ENCODE measurements around the gene NPLOC4. TPM values are rescaled to one million over a fixed set of nuclear protein-coding genes. Genes with fewer than 3 reads are reported as not detected.

The NPLOC4 gene
- total RNA-seq, 3 donors from 2014 or later = 78.4 to 89.5 (median 78.6) TPM

DNA sequence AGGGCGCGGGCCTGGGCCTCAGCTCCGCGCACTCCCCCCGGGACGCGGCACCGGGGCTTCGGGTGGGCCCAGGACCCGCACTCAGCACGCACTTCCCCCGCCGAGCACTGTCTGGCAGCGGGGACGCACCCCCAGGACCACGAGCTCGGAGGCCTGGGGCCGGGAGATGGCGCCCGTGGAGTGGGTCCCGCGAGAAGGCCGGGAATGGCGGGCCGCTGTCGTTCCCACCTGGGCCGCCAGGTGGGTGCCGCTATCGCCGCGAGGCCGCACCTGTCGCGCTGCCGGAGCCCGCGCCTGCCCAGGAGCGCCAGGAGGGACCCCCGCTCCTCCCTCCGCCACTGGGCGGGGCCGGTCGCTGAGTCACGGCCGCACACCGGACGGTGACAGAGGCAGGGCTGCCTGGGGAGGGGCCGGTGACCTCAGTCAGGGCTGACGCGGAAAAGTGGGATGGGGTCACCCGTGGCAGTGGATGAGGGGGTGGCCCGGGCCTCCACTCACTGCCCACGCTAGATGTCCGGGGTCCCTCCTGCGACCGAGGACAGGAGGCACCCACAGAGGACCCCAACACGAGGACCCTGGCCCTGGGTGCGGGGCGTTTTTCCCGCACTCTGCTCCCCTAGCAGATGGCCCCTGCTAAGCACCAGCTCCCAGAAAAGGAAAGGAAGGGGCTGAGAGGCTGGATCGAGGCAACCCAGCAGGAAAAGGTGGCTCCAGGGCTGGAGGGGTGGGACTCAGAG is 117.5 kb downstream of the NPLOC4 start:
- H3K9me3 ChIP-seq = no peaks in the 10 kb centered on the region
- peak; percentile 75 to 90 (median 89) for DNase-seq
- TF ChIP-seq, protein P1, sequence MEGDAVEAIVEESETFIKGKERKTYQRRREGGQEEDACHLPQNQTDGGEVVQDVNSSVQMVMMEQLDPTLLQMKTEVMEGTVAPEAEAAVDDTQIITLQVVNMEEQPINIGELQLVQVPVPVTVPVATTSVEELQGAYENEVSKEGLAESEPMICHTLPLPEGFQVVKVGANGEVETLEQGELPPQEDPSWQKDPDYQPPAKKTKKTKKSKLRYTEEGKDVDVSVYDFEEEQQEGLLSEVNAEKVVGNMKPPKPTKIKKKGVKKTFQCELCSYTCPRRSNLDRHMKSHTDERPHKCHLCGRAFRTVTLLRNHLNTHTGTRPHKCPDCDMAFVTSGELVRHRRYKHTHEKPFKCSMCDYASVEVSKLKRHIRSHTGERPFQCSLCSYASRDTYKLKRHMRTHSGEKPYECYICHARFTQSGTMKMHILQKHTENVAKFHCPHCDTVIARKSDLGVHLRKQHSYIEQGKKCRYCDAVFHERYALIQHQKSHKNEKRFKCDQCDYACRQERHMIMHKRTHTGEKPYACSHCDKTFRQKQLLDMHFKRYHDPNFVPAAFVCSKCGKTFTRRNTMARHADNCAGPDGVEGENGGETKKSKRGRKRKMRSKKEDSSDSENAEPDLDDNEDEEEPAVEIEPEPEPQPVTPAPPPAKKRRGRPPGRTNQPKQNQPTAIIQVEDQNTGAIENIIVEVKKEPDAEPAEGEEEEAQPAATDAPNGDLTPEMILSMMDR (IDR thresholded peaks at IDR 0.05) = peak; percentile 63
- intact Hi-C loops (cut with DNase I, micrococcal nuclease) = loop anchor here in 1 of 2 donors (10.0 kb wide), 1 partner anchor 125 kb away; the partner anchor contains the start of gene BAHCC1
- peaks cover 33% of the 10 kb centered on the region for H3K4me1 ChIP-seq (ENCODE audit: low read depth)
- no peaks in the 10 kb centered on the region for H3K36me3 ChIP-seq (ENCODE audit: low read depth)
- peak; percentile 65 for ATAC-seq
- H3K4me3 ChIP-seq = peak overlapping the region; percentile 9

DNA sequence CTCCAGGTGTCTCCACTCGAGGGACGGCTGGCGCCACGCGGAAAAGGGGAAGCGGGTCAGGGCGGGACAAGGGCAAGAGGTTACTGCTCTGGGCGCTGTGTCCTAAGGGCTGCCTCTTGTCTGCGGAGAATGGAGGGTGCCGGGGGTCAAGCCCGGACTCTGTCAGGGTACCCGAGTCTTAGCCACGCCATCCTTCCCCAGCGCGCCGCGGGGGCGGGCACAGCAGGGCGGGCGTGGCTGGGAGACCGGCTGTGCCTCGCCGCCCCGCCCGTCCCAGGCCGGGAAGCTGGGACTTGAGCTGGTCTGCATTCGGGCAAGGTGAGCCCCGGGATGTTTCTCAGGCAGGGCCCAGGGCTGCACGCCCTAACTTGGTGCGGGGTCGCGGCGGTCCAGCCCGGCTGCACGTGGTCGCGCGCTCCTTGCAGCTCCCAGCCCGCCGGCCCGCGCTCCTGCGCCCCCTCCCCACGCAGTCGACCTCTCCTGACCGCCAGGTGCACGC is 118.1 kb downstream of the NPLOC4 start:
- Histone ChIP-seq H3K4me1 (ENCODE audit: low read depth) (peaks cover 33% of the 10 kb centered on the region), H3K36me3 (ENCODE audit: low read depth) (no peaks in the 10 kb centered on the region), H3K4me3 (peak overlapping the region; percentile 9), H3K9me3 (no peaks in the 10 kb centered on the region)
- ATAC-seq = peak; percentile 67
- TF ChIP-seq, protein P1 (IDR thresholded peaks at IDR 0.05) = no peak
- DNase-seq = peak; percentile 75 to 86 (median 86)
- intact Hi-C loops (cut with DNase I, micrococcal nuclease) = loop anchor here in 1 of 2 donors (10.0 kb wide), 1 partner anchor 124 kb away; the partner anchor contains the start of gene BAHCC1

DNA sequence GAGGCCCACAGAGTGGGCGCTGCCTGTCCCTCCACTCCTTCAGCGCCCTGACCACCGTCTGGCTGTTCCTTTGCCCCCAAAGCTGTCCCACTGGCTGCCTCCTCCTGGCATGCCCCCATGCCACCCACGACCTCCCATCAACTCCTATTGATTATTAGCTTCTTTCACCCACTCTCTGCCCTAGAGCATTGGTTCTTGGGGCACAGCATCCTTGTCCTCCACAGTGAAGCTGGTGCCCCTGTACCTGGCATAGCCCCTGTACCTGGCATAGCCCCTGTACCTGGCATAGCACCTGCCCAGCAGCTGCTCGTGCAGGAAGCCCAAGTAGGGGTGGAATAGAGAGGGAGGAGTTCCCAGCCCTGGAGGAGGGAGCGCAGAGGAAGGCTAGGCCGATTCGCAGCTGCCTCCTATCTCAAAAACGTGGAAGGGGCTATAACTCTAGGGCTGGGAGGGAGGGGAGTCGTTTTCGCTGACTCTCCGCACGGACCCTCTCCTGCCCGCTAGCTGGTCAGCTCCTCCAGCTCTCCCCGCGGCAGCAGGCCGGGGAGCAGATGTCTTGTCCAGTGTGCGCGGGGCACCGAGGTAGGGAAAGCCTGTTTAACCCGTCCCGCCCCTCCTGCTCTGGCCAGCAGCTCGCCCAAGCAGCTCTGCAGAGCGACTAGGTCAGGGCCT is 118.7 kb downstream of the NPLOC4 start:
- ATAC-seq = peak; percentile 1
- DNase-seq = peak in 1 of 3 donors; percentile 19
- TF ChIP-seq, protein P1 (IDR thresholded peaks at IDR 0.05) = no peak
- no peak overlapping the region for H3K4me3 ChIP-seq
- H3K4me1 ChIP-seq (ENCODE audit: low read depth) = peaks cover 33% of the 10 kb centered on the region
- intact Hi-C loops (cut with DNase I, micrococcal nuclease) = loop anchor here in 1 of 2 donors (10.0 kb wide), 1 partner anchor 123 kb away; the partner anchor contains the start of gene BAHCC1
- no peaks in the 10 kb centered on the region for H3K9me3 ChIP-seq
- H3K36me3 ChIP-seq (ENCODE audit: low read depth) = no peaks in the 10 kb centered on the region

DNA sequence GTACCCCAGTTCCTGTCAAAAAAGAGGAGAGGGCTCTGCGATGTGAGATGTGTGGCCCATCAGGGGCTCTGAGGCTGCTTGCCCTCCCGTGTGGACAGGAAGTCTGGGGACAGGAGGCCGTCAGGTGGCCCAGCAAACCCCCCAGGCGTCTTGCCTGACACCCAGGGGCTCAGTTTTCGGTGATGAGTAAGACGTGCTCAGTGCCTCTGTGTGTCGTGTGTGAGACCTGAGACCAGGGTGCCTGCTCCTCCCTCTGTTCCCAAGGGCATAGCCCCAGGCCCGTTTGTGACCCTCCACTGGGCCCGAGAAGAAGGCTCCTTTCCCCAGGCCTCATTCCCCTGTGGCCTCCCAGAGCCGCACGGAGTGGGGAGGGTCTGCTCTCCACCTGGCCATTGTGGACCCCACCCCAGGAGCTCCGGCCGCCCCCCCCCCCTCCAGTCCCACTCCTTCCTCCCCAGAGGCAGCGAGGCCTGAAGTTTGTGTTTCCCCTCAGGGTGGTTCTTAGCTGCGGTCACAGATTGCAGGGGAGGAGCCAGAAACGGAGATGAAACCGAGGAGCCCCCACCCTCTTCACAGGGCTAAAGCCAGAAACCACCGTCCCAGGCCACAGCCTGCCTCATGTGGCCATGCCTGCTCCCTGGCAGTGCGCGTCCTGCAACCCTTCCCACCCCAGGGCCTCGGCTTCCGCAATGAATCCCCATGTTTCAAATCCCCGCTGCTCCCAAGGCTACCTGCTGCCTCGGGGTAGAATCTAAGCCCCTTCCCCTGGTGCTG is 119.4 kb downstream of the NPLOC4 start:
- H3K4me3 ChIP-seq = no peak overlapping the region
- peaks cover 33% of the 10 kb centered on the region for H3K4me1 ChIP-seq (ENCODE audit: low read depth)
- H3K9me3 ChIP-seq = no peaks in the 10 kb centered on the region
- intact Hi-C loops (cut with DNase I, micrococcal nuclease) = loop anchor here in 1 of 2 donors (10.0 kb wide), 1 partner anchor 123 kb away; the partner anchor contains the start of gene BAHCC1
- DNase-seq (peak; percentile 34 to 74 (median 53)), ATAC-seq (no peak)
- TF ChIP-seq, protein P1 (IDR thresholded peaks at IDR 0.05) = no peak
- H3K36me3 ChIP-seq (ENCODE audit: low read depth) = no peaks in the 10 kb centered on the region

DNA sequence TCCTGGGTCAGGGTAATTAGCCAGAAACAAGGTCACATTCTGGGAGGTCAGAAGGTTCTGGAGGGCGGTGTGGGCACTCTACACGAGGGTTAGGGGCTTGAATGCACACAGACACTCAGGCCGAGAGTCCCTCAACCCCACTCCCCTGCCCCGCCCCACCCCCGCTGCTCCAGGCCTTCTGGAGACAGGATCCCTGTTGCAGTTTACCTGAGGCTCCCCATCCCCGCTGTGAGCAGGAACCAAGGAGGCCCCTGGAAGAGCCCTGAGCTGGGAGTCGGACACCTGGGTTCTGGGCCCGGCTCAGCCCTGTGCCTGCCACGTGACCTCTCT is 119.9 kb downstream of the NPLOC4 start:
- ATAC-seq (no peak), DNase-seq (peak in 1 of 3 donors; percentile 34)
- H3K36me3 ChIP-seq (ENCODE audit: low read depth) = no peaks in the 10 kb centered on the region
- peaks cover 33% of the 10 kb centered on the region for H3K4me1 ChIP-seq (ENCODE audit: low read depth)
- no peak overlapping the region for H3K4me3 ChIP-seq
- TF ChIP-seq, protein P1 (IDR thresholded peaks at IDR 0.05) = no peak
- intact Hi-C loops (cut with DNase I, micrococcal nuclease) = loop anchor here in 1 of 2 donors (10.0 kb wide), 1 partner anchor 122 kb away; the partner anchor contains the start of gene BAHCC1
- H3K9me3 ChIP-seq = no peaks in the 10 kb centered on the region

Measured in mucosa of descending colon (tissue), 3 donors.